GM18870 (cell line): Measurements from ENCODE around the gene TECPR1.

Experiments used
- ATAC-seq: cut with Tn5 transposase; IDR thresholded peaks from one replicate; pipeline ENCODE4 v1.9.1; 2021; ENCODE audit warnings: moderate library complexity; ENCODE audit not compliant: unreplicated experiment

TECPR1 gene

GRCh38 chr7:98283887-98284222, 31.8 kb upstream of the TECPR1 start:
- ATAC-seq = no peak

GRCh38 chr7:98283127-98283886, 31.3 kb upstream of the TECPR1 start:
- ATAC-seq = no peak

DNA sequence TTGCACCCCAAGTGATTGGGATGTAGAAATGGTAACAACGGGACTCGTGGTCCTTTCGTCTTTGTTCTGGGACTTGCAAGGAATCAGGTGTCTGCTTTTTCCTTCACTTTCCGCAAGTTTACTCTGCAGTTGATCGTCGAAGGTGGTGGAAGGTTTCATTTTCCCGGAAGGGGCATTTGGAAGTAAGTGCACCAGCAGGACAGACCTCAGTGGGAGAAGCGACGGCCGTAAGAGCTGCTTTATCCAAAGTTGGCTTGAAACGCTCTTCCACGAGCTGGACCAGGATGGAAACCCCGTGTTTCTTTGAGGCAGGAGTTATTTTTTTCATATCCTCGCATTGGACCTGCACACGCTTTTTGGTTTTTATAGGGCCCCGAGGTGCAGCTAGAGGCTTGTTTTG, 30.7 kb upstream of the TECPR1 start:
- no peak for ATAC-seq

GRCh38 chr7:98281757-98282606, 29.9 kb upstream of the TECPR1 start:
- peak; percentile 5 for ATAC-seq

GRCh38 chr7:98280791-98281756, 29.0 kb upstream of the TECPR1 start, which contains the start of gene BRI3:
BRI3 (plus strand) TSS chr7:98281686; CDS start chr7:98281796, 110 bp downstream.
- ATAC-seq = peak; percentile 72

DNA sequence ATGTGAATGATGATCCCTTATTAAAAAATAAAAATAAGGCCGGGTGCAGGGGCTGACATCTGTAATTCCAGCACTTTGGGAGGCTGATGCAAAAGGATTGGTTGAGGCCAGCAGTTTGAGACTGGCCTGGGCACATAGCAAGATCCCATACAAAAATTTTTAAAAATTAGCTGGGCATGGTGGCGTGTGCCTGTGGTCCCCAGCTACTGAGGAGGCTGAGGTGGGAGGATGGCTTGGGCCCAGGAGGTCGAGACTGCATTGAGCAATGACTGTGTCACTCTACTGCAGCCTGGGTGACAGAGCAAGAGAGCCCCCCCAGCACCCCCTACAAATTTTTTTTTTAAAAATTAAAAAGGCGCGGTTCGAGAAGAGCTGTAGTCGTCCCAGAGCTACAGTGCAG, 28.3 kb upstream of the TECPR1 start:
- ATAC-seq = no peak

- no peak for ATAC-seq
Observed at GRCh38 chr7:98278936-98279335, 26.9 kb upstream of the TECPR1 start.

GRCh38 chr7:98278408-98278807, 26.4 kb upstream of the TECPR1 start:
- no peak for ATAC-seq

DNA sequence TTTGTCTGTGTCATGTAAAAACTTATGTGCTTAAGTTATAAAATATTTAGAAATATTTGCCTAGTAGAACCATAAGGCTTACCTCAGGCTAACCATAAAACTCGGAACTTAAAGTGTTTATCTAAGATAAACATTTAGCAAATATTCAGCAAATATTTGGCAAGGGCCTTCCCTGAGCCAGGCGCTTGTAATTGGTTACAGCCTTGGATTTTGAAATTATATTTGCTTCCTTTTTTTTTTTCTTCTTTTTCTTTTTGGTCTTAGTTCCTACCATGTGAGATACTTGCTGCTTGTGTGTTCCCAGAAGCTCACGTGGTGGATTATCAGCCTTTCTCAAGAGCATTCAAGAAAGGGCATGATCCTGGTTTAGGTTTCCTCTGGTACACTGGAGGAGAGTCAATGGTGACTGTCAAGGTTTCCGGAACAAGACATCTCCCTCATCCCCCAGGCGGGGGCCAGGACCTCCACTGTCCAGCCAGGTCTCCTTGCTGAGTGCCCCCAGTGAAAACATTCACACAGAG, 24.3 kb upstream of the TECPR1 start:
- no peak for ATAC-seq

GRCh38 chr7:98267303-98267702, 15.3 kb upstream of the TECPR1 start:
- no peak for ATAC-seq

DNA sequence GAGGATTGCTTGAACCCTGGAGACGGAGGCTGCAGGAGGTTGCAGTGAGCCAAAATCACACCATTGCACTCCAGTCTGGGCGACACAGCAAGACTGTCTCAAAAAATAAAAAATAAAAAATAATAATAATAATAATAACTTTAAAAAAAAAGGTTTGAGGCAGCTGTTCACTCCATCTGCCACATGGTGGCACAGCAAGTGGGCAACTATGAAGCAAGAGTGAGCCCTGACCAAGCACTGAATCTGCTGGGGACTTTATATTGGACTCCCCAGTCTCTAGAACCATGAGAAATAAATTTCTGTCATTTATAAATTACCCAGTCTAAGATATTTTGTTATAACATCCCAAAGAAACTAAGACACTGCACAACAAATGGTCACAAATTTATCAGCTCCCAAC, 14.8 kb upstream of the TECPR1 start:
- no peak for ATAC-seq

GRCh38 chr7:98265841-98266271, 13.8 kb upstream of the TECPR1 start:
- no peak for ATAC-seq

- ATAC-seq = no peak
Observed at GRCh38 chr7:98257701-98258100, 5.7 kb upstream of the TECPR1 start.

DNA sequence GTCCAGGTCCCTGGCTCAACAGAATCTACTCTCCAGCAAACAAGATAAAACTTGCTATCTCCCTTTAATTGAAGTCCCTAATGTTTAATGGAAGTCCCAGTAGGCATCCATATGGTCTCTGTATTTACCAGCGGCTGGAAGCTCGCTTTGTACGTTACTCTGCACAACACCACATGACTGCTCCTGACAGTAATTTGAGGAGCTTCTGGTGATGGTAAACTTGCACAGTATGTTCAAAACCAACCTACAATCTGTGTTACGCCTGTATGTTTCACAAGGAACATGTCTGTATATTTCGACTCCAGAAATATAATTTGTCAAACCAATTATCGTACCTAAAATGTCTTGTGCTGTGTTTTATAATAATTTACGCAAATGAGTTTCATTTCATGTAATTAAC, 4.4 kb upstream of the TECPR1 start:
- ATAC-seq = no peak

DNA sequence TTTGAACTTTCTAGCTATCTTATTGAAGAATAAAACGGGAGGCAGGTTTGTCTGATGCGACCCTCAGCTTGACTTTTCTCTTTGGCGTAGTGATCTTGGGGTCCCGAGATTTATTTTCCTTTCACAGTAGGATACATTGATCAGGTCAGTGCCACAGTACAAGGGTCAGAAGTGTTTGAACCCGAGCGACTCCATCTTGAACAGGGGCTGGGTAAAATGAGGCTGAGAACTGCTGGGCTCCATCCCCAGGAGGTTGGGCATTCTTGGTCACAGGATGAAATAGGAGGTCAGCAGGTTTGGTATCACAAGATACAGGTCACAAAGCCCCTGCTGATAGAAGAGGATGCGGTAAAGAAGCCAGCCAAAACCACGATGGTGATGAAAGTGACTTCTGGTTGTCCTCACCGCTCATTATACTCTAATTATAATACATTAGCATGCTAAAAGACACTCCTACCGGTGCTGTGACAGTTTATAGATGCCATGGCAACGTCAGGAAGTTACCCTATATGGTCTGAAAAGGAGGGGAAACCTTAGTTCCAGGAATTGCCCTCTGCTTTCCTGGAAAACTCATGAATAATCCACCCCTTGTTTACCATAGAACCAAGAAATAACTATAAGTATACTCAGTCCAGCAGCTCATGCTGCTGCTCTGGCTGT, 3.0 kb upstream of the TECPR1 start:
- ATAC-seq = no peak

DNA sequence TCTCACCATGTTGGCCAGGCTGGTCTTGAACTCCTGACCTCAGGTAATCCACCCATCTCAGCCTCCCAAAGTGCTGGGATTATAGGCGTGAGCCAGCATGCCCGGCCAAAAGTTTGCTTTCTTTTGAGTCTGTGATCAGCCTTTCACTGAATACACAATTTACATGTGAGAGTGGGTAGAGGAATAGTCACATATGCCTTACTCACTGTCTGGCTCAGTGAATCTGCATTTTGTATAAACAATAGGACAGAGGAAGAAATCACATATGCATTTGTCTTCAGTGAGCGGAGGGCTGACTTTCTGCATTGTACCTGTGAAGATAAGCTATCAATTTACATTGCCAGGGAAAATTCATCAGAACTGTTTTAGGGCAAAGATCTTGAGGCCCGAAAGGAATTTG, 2.5 kb upstream of the TECPR1 start:
- no peak for ATAC-seq

DNA sequence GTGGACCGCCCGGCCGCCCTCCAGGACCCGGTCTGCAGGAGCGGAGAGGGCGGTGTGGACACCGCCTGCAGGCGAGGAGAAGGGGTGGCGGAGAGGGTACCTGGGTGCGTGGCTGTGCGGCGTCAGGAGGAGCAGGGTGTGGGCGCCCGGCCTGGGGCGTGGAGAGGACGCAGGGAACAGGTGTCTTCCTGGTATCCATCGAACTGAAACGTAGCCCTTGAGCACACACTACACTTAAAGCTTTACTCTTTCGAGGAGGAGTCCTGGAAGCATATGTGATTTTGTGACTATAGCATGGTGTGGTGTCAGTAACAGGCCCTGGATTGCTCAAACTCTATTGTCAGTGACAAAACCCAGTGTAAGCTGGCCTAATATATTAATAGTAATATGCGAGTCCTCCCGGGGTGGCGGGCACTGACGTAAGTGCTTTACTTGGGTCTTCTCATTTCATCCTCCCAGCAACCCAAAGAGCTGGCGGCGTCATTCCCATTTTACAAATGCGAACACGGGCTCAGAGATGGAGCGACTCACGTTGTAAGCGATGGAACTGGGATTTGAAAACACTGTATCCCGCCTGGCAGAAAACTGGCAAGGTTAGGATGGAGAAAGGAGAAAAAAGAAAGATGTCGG, 508 bp upstream of the TECPR1 start:
- no peak for ATAC-seq

DNA sequence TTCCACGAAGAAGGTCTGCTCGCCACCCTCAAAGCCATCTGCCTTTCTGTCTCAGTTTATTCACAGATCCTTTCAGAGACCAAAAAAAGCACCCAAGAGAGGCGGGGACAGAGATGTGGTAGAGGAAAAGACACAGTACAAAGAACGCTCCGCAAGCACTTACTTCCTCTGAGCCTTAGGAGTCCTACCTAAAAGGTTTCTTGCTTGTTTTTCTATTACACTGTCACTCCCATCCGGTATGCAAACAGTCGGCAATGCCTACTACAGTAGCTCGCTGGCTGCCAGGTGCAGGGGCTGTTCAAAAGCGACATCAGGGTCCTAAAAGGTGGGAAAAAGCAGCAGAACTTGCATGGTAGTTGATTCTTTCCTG, 816 bp downstream of the TECPR1 start:
- ATAC-seq = peak; percentile 27

DNA sequence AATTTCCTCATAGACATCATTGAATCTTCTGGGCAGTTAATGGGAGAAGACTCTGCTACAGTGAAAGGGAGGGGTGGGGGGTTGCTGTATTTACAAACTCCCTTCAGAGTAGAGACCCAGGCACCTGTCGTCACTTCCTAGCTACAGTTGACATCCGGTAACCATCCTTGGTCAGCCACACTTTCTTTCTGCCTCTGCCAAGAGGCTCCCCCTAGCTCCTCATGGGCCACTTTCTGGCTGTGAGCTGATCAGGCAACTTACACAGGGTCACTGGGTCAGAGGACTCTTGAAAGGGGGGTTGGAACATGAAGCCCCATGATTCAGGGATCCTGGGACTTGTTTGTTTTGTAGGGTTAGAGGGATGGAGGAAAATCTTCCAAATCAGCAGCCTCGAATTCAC, 1.2 kb downstream of the TECPR1 start:
- ATAC-seq = no peak

DNA sequence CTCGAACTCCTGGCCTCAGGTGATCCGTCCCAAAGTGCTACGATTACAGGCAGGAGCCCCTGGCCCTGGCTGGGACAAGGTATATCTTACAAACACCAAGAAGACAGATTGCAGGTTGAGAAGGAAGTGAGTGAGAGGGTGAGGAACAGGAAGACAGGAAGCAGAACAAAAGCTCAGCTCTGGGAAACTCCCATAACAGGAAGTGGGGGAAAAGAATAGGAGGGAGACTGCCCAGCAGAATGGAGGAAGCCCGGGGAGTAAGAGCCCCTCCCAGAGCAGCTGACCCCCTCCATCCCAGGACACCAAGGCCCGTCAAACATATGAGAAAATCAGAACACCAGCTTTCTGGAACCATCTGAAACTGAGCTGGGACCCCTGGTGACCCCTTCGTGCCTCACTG, 2.9 kb downstream of the TECPR1 start:
- ATAC-seq = no peak
